Stomach (tissue), 9 donors: ENCODE data around the gene ACOXL. TPM values are rescaled to one million over a fixed set of nuclear protein-coding genes. Genes with fewer than 3 reads are reported as not detected.
"Not testable (repeated sequence)": the region's sequence is repeated elsewhere in the genome, so short reads cannot be mapped to it uniquely, and the experiment has no call there.

Experiments
- DNase-seq, 2 donors: peaks; one replicate each; pipeline versions ENCODE4 v3.0.0 to v3.0.0-alpha.2; 2013 to 2019
- H3K27ac ChIP-seq, 5 donors: fragments of 200-600 bp in 4 of 5; sonication (generic) in 4 of 5; one replicate each; pipeline ENCODE4 v1.5.1; 2013 to 2019; ENCODE audit warnings: mild to moderate bottlenecking in 1 of 5, moderate library complexity in 1 of 5
- H3K27me3 ChIP-seq, 3 donors: fragments of 200-600 bp; sonication (generic); one replicate each; pipeline ENCODE4 v1.5.1; 2017 to 2019; ENCODE audit warnings: mixed run types in 1 of 3
- H3K36me3 ChIP-seq, 4 donors: fragments of 200-600 bp; sonication (generic); 1 replicate in 3 of 4; 2 replicates in 1 of 4; pipeline ENCODE4 v1.5.1; 2016 to 2019
- H3K4me1 ChIP-seq, 4 donors: fragments of 200-600 bp; sonication (generic); one replicate each; pipeline ENCODE4 v1.5.1; 2016 to 2019
- H3K4me3 ChIP-seq, 4 donors: fragments of 200-600 bp; sonication (generic) in 3 of 4; one replicate each; pipeline ENCODE4 v1.5.1; 2016 to 2019; ENCODE audit warnings: mild to moderate bottlenecking in 1 of 4
- H3K9me3 ChIP-seq, 4 donors: fragments of 200-600 bp; sonication (generic); one replicate each; pipeline ENCODE4 v1.5.1; 2016 to 2019
- CTCF ChIP-seq, 7 experiments: fragments of 450-650 bp in 4 of 7; fragments of 200-600 bp in 3 of 7; sonication (generic) in 3 of 7; IDR thresholded peaks; one replicate each; pipeline ENCODE4 v1.5.1; 2016 to 2019; ENCODE audit warnings: antibody characterized with exemption in 7 of 7, control low read depth in 2 of 7, mild to moderate bottlenecking in 1 of 7
- EP300 ChIP-seq: sonication (generic); formaldehyde crosslinking; IDR thresholded peaks from one replicate; pipeline ENCODE4 v1.6.1; 2017; ENCODE audit warnings: antibody characterized with exemption
- POLR2A ChIP-seq, 4 donors: fragments of 450-650 bp; IDR thresholded peaks; one replicate each; pipeline ENCODE4 v1.6.1; 2016; ENCODE audit warnings: antibody characterized with exemption in 4 of 4, control low read depth in 2 of 4, mild to moderate bottlenecking in 1 of 4, moderate library complexity in 1 of 4
- POLR2AphosphoS5 ChIP-seq, 3 donors: sonication (generic); formaldehyde crosslinking; IDR thresholded peaks; one replicate each; pipeline ENCODE4 v1.6.1; 2016; ENCODE audit warnings: antibody characterized with exemption in 3 of 3
- WGBS, 5 donors: extraction: QIAGEN DNeasy Blood & Tissue Kit in 3 of 5; methylation state at CpG; one replicate each; pipeline versions ENCODE4 v1.1.5 to v1.1.7; 2013 to 2018; 5-methylcytosine and 5-hydroxymethylcytosine counted together
- intact Hi-C: fragments of 100-400 bp; cut with DNase I; formaldehyde crosslinking; loops from one replicate; pipeline ENCODE4 v1.15.1; 2023; ENCODE audit warnings: low total_unique reads
- polyA plus RNA-seq, 3 donors: library from polyadenylated mRNA; stranded (reverse); fragments of 200-250 nt; gene quantifications; one replicate each; pipeline ENCODE4 v1.2.3, GENCODE V29; 2013
- total RNA-seq, 5 donors: library from RNA; depleted of rRNA; stranded (reverse); fragments of >200 nt; gene quantifications; one replicate each; pipeline versions ENCODE4 v1.1.0 to v1.2.3, GENCODE V29; 2014 to 2016
- donor health status: healthy with polysubstance abuse.
- donor health status: Bipolar disorder and iron deficiency.
- donor health status: healthy.

ACOXL gene
- total and polyA plus RNA-seq, 8 donors = 0.10 to 1.3 (median 0.45) TPM; not detected in 3

- 71 to 79% (median 74%) methylated on average over 17 to 20 of the region's 20 CpGs for WGBS, 5 donors
- Histone ChIP-seq H3K27me3 (peaks cover 0 to 12% (median 0%) of the 10 kb centered on the region in 3 donors), H3K4me1 (no peaks in the 10 kb centered on the region), H3K36me3 (no peaks in the 10 kb centered on the region), H3K4me3 (no peak overlapping the region), H3K27ac (no peak overlapping the region), H3K9me3 (no peaks in the 10 kb centered on the region)
- intact Hi-C loops = no loop called here
- DNase-seq = no peak
- TF ChIP-seq CTCF (IDR thresholded peaks at IDR 0.05) (no peak), POLR2AphosphoS5 (IDR thresholded peaks at IDR 0.05) (no peak), POLR2A (IDR thresholded peaks at IDR 0.05) (no peak), EP300 (no peak)
These were observed 310.7 kb downstream of the ACOXL start for GRCh38 chr2:111042772-111043771.

- no peak for DNase-seq
- 63 to 83% (median 68%) methylated on average over 4 of the region's 4 CpGs for WGBS, 5 donors
- Histone ChIP-seq H3K36me3 (no peaks in the 10 kb centered on the region), H3K27me3 (peaks cover 0 to 12% (median 0%) of the 10 kb centered on the region in 3 donors), H3K9me3 (no peaks in the 10 kb centered on the region), H3K4me1 (no peaks in the 10 kb centered on the region), H3K27ac (no peak overlapping the region), H3K4me3 (no peak overlapping the region)
- TF ChIP-seq POLR2AphosphoS5 (IDR thresholded peaks at IDR 0.05) (no peak), EP300 (no peak), CTCF (IDR thresholded peaks at IDR 0.05) (no peak), POLR2A (IDR thresholded peaks at IDR 0.05) (no peak)
- intact Hi-C loops = no loop called here
These were observed 311.7 kb downstream of the ACOXL start for GRCh38 chr2:111044066-111044465.

GRCh38 chr2:111045236-111045635 is 312.9 kb downstream of the ACOXL start:
- H3K4me1 ChIP-seq, intact Hi-C loops, H3K27ac ChIP-seq, H3K36me3 ChIP-seq, DNase-seq, H3K9me3 ChIP-seq, H3K4me3 ChIP-seq: not testable (repeated sequence)
- H3K27me3 ChIP-seq = peaks cover 0 to 12% (median 0%) of the 10 kb centered on the region in 3 donors
- 89 to 95% (median 93%) methylated on average over 6 of the region's 6 CpGs for WGBS, 5 donors

- Histone ChIP-seq H3K36me3 (no peaks in the 10 kb centered on the region), H3K27me3 (peaks cover 0 to 12% (median 0%) of the 10 kb centered on the region in 3 donors), H3K9me3 (no peaks in the 10 kb centered on the region), H3K27ac (no peak overlapping the region), H3K4me3 (no peak overlapping the region), H3K4me1 (peaks cover 0 to 4% (median 0%) of the 10 kb centered on the region in 4 donors)
- WGBS, 5 donors = 85 to 93% (median 93%) methylated on average over 8 to 9 of the region's 9 CpGs
- TF ChIP-seq POLR2AphosphoS5 (IDR thresholded peaks at IDR 0.05) (no peak), EP300 (no peak), POLR2A (IDR thresholded peaks at IDR 0.05) (no peak), CTCF (IDR thresholded peaks at IDR 0.05) (no peak)
- intact Hi-C loops = no loop called here
- no peak for DNase-seq
These were observed 313.5 kb downstream of the ACOXL start for GRCh38 chr2:111045771-111046444.
